Measurements from ENCODE around the gene HK1. TPM values are rescaled to one million over a fixed set of nuclear protein-coding genes. Genes with fewer than 3 reads are reported as not detected.

HK1 gene
- total and polyA plus RNA-seq, 2 donors (not counting 1 experiment from before 2014, with no cell fraction given) = 24.7 to 40.8 TPM

DNA sequence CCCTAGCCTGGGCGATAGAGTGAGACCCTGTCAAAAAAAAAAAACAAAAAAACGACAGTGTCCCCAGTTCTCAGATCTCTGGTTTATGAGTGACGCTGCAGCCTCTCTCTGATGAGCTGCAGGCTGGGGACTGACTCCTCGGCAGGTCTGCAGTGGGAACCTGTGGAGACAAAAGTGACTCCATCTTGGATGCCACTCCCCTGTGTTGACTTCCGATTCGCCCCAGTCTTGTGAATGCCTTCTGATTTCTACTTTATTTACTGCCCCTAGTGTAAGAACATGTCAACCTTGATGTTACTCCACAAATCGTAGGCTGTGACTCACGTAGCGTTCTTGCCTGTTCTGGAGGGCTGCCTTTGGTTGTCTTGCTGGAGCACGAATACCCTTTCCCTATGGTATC lies 132.2 kb downstream of the HK1 start:
- Mint-ChIP-seq H3K9me3 (ENCODE audit: insufficient read depth) (no peaks in the 10 kb centered on the region), H3K27me3 (peaks cover 12% of the 10 kb centered on the region), H3K27ac (peak overlapping the region; percentile 10), H3K4me3 (no peak overlapping the region), H3K4me1 (peaks cover 27% of the 10 kb centered on the region)
- Histone ChIP-seq H3K9me3 (ENCODE audit: control extremely low read depth in 1 of 3, control insufficient read depth in 2 of 3, insufficient read depth in 1 of 3, low read length in 2 of 3) (peaks cover 0 to 9% (median 0%) of the 10 kb centered on the region in 3 donors), H3K36me3 (replicated peaks in 1 of 2; ENCODE audit: control extremely low read depth in 1 of 2, control insufficient read depth in 1 of 2, extremely low read depth in 1 of 2, insufficient read depth in 2 of 2, low read length in 1 of 2) (no peaks in the 10 kb centered on the region), H3K9ac (ENCODE audit: low read length) (no peak overlapping the region), H3K27me3 (replicated peaks in 1 of 4; ENCODE audit: control extremely low read depth in 1 of 4, control insufficient read depth in 3 of 4, insufficient read depth in 4 of 4, low read length in 3 of 4) (peaks cover 0 to 4% (median 1%) of the 10 kb centered on the region in 4 experiments), H3K27ac (ENCODE audit: low read length in 2 of 2) (peak overlapping the region; percentile 40 to 67), H3K79me2 (ENCODE audit: control insufficient read depth, insufficient read depth, low read length) (no peaks in the 10 kb centered on the region), H3K4me1 (ENCODE audit: control insufficient read depth in 2 of 2, insufficient read depth in 2 of 2, low read length in 2 of 2) (peaks cover 21 to 39% of the 10 kb centered on the region in 2 donors), H3K4me3 (ENCODE audit: control extremely low read depth in 1 of 5, extremely low read depth in 1 of 5, insufficient read depth in 1 of 5, low read depth in 2 of 5, low read length in 4 of 5) (no peak overlapping the region), H4K20me1 (ENCODE audit: control insufficient read depth, insufficient read depth, low read length, poor library complexity, severe bottlenecking) (no peaks in the 10 kb centered on the region), H2AFZ (ENCODE audit: insufficient read depth, low read depth, low read length, poor library complexity, severe bottlenecking) (no peak overlapping the region), H3K4me2 (replicated peaks; ENCODE audit: low read depth, low read length, poor library complexity, severe bottlenecking) (peak overlapping the region; percentile 27)
- DNase-seq (peak; percentile 33), ATAC-seq (ENCODE audit: low read depth) (no peak)
- POLR2A ChIA-PET = interaction anchor here (0.6 to 0.7 kb wide), 3 partner anchors 94 to 1004 kb away, joined by 3 to 8 read pairs (median 6); no protein-coding TSS in a partner anchor
- intact Hi-C loops (cut with micrococcal nuclease) = no loop called here
- CTCF ChIA-PET = interaction anchor here (0.6 to 1.2 kb wide), 4 partner anchors 18 to 406 kb away, joined by 3 to 5 read pairs (median 4); no protein-coding TSS in a partner anchor
- 89% methylated on average over 9 of the region's 10 CpGs for WGBS (ENCODE audit: insufficient coverage)
- TF ChIP-seq EZH2 (IDR thresholded peaks at IDR 0.05; ENCODE audit: borderline replicate concordance, insufficient read depth, low read depth, low read length, poor library complexity, severe bottlenecking) = no peak
- TF ChIP-seq, protein P1, sequence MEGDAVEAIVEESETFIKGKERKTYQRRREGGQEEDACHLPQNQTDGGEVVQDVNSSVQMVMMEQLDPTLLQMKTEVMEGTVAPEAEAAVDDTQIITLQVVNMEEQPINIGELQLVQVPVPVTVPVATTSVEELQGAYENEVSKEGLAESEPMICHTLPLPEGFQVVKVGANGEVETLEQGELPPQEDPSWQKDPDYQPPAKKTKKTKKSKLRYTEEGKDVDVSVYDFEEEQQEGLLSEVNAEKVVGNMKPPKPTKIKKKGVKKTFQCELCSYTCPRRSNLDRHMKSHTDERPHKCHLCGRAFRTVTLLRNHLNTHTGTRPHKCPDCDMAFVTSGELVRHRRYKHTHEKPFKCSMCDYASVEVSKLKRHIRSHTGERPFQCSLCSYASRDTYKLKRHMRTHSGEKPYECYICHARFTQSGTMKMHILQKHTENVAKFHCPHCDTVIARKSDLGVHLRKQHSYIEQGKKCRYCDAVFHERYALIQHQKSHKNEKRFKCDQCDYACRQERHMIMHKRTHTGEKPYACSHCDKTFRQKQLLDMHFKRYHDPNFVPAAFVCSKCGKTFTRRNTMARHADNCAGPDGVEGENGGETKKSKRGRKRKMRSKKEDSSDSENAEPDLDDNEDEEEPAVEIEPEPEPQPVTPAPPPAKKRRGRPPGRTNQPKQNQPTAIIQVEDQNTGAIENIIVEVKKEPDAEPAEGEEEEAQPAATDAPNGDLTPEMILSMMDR (IDR thresholded peaks at IDR 0.05) = no peak

- H3K27ac ChIP-seq (ENCODE audit: low read length in 2 of 2) = no peak overlapping the region
- no peaks in the 10 kb centered on the region for H3K79me2 ChIP-seq (ENCODE audit: control insufficient read depth, insufficient read depth, low read length)
- Mint-ChIP-seq H3K9me3 (ENCODE audit: insufficient read depth) (no peaks in the 10 kb centered on the region), H3K27ac (peak overlapping the region; percentile 5), H3K4me3 (no peak overlapping the region), H3K4me1 (peaks cover 27% of the 10 kb centered on the region), H3K27me3 (peaks cover 15% of the 10 kb centered on the region)
- H3K4me1 ChIP-seq (ENCODE audit: control insufficient read depth in 2 of 2, insufficient read depth in 2 of 2, low read length in 2 of 2) = peaks cover 21 to 39% of the 10 kb centered on the region in 2 donors
- ChIA-PET POLR2A (no interaction called here), CTCF (interaction anchor here (1.1 to 1.3 kb wide), 4 partner anchors 17 to 94 kb away, joined by 3 to 4 read pairs (median 4); no protein-coding TSS in a partner anchor)
- H3K36me3 ChIP-seq (replicated peaks in 1 of 2; ENCODE audit: control extremely low read depth in 1 of 2, control insufficient read depth in 1 of 2, extremely low read depth in 1 of 2, insufficient read depth in 2 of 2, low read length in 1 of 2) = no peaks in the 10 kb centered on the region
- TF ChIP-seq EZH2 (IDR thresholded peaks at IDR 0.05; ENCODE audit: borderline replicate concordance, insufficient read depth, low read depth, low read length, poor library complexity, severe bottlenecking) = no peak
- peaks cover 0 to 9% (median 0%) of the 10 kb centered on the region in 3 donors for H3K9me3 ChIP-seq (ENCODE audit: control extremely low read depth in 1 of 3, control insufficient read depth in 2 of 3, insufficient read depth in 1 of 3, low read length in 2 of 3)
- no peak overlapping the region for H3K4me2 ChIP-seq (replicated peaks; ENCODE audit: low read depth, low read length, poor library complexity, severe bottlenecking)
- H4K20me1 ChIP-seq (ENCODE audit: control insufficient read depth, insufficient read depth, low read length, poor library complexity, severe bottlenecking) = no peaks in the 10 kb centered on the region
- 89% methylated on average over 4 of the region's 4 CpGs for WGBS (ENCODE audit: insufficient coverage)
- ATAC-seq (ENCODE audit: low read depth) = no peak
- no peak overlapping the region for H2AFZ ChIP-seq (ENCODE audit: insufficient read depth, low read depth, low read length, poor library complexity, severe bottlenecking)
- H3K9ac ChIP-seq (ENCODE audit: low read length) = no peak overlapping the region
- H3K4me3 ChIP-seq (ENCODE audit: control extremely low read depth in 1 of 5, extremely low read depth in 1 of 5, insufficient read depth in 1 of 5, low read depth in 2 of 5, low read length in 4 of 5) = no peak overlapping the region
- no peak for DNase-seq
- intact Hi-C loops (cut with micrococcal nuclease) = no loop called here
- H3K27me3 ChIP-seq (replicated peaks in 1 of 4; ENCODE audit: control extremely low read depth in 1 of 4, control insufficient read depth in 3 of 4, insufficient read depth in 4 of 4, low read length in 3 of 4) = peaks cover 0 to 4% (median 1%) of the 10 kb centered on the region in 4 experiments
Measured at GRCh38 chr10:69411476-69411875, 133.2 kb downstream of the HK1 start.
